ENCODE data around the gene KCNJ9. TPM values are rescaled to one million over a fixed set of nuclear protein-coding genes. Genes with fewer than 3 reads are reported as not detected.
"Not testable (repeated sequence)": the region's sequence is repeated elsewhere in the genome, so short reads cannot be mapped to it uniquely, and the experiment has no call there.

Gene KCNJ9
- total RNA-seq, 1 experiment from 2014 or later, result not detected

GRCh38 chr1:160048335-160048734, 33.0 kb upstream of the KCNJ9 start:
- Histone ChIP-seq H3K36me3 (ENCODE audit: insufficient read depth, low read length) (no peaks in the 10 kb centered on the region), H3K9ac (ENCODE audit: low read length) (no peak overlapping the region), H3K4me2 (ENCODE audit: low read depth, low read length, poor library complexity, severe bottlenecking) (no peak overlapping the region), H2AFZ (ENCODE audit: low read length) (no peak overlapping the region), H3K27me3 (ENCODE audit: low read length) (no peaks in the 10 kb centered on the region), H4K20me1 (ENCODE audit: insufficient read depth, low read depth, low read length) (no peaks in the 10 kb centered on the region), H3K9me2 (replicated peaks; ENCODE audit: insufficient read depth, low read length) (no peaks in the 10 kb centered on the region), H3K9me3 (ENCODE audit: low read length) (no peaks in the 10 kb centered on the region), H3K27ac (ENCODE audit: low read length) (no peak overlapping the region), H3K4me3 (ENCODE audit: low read length) (no peak overlapping the region), H3K4me1 (ENCODE audit: low read length) (peaks cover 4% of the 10 kb centered on the region), H3K79me2 (ENCODE audit: low read length) (no peaks in the 10 kb centered on the region)
- DNase-seq, result no peak

- Histone ChIP-seq H3K79me2 (ENCODE audit: low read length) (no peaks in the 10 kb centered on the region), H3K36me3 (ENCODE audit: insufficient read depth, low read length) (no peaks in the 10 kb centered on the region), H3K4me2 (ENCODE audit: low read depth, low read length, poor library complexity, severe bottlenecking) (no peak overlapping the region), H3K27ac (ENCODE audit: low read length) (no peak overlapping the region), H3K9me2 (replicated peaks; ENCODE audit: insufficient read depth, low read length) (no peaks in the 10 kb centered on the region), H3K4me1 (ENCODE audit: low read length) (peaks cover 4% of the 10 kb centered on the region), H4K20me1 (ENCODE audit: insufficient read depth, low read depth, low read length) (no peaks in the 10 kb centered on the region), H3K27me3 (ENCODE audit: low read length) (no peaks in the 10 kb centered on the region), H3K9ac (ENCODE audit: low read length) (no peak overlapping the region), H3K9me3 (ENCODE audit: low read length) (no peaks in the 10 kb centered on the region), H2AFZ (ENCODE audit: low read length) (no peak overlapping the region), H3K4me3 (ENCODE audit: low read length) (no peak overlapping the region)
- no peak for DNase-seq
These were observed 32.2 kb upstream of the KCNJ9 start for GRCh38 chr1:160049101-160049500.

GRCh38 chr1:160050182-160050581, 31.2 kb upstream of the KCNJ9 start:
- H3K79me2 ChIP-seq (ENCODE audit: low read length); H3K9ac ChIP-seq (ENCODE audit: low read length); H3K27me3 ChIP-seq (ENCODE audit: low read length); H3K27ac ChIP-seq (ENCODE audit: low read length); H4K20me1 ChIP-seq (ENCODE audit: insufficient read depth, low read depth, low read length); H2AFZ ChIP-seq (ENCODE audit: low read length); H3K4me1 ChIP-seq (ENCODE audit: low read length); H3K4me2 ChIP-seq (ENCODE audit: low read depth, low read length, poor library complexity, severe bottlenecking); DNase-seq; H3K9me3 ChIP-seq (ENCODE audit: low read length); H3K36me3 ChIP-seq (ENCODE audit: insufficient read depth, low read length); H3K4me3 ChIP-seq (ENCODE audit: low read length); H3K9me2 ChIP-seq (replicated peaks; ENCODE audit: insufficient read depth, low read length): not testable (repeated sequence)

GRCh38 chr1:160050619-160051018, 30.7 kb upstream of the KCNJ9 start:
- no peak overlapping the region for H3K4me2 ChIP-seq (ENCODE audit: low read depth, low read length, poor library complexity, severe bottlenecking)
- no peak overlapping the region for H3K27ac ChIP-seq (ENCODE audit: low read length)
- no peaks in the 10 kb centered on the region for H3K9me3 ChIP-seq (ENCODE audit: low read length)
- no peaks in the 10 kb centered on the region for H4K20me1 ChIP-seq (ENCODE audit: insufficient read depth, low read depth, low read length)
- H3K27me3 ChIP-seq (ENCODE audit: low read length), result no peaks in the 10 kb centered on the region
- H3K4me3 ChIP-seq (ENCODE audit: low read length), result no peak overlapping the region
- H2AFZ ChIP-seq (ENCODE audit: low read length), result no peak overlapping the region
- H3K4me1 ChIP-seq (ENCODE audit: low read length), result peaks cover 4% of the 10 kb centered on the region
- H3K9ac ChIP-seq (ENCODE audit: low read length), result no peak overlapping the region
- no peaks in the 10 kb centered on the region for H3K36me3 ChIP-seq (ENCODE audit: insufficient read depth, low read length)
- H3K9me2 ChIP-seq (replicated peaks; ENCODE audit: insufficient read depth, low read length), result no peaks in the 10 kb centered on the region
- H3K79me2 ChIP-seq (ENCODE audit: low read length), result no peaks in the 10 kb centered on the region
- no peak for DNase-seq

- no peak overlapping the region for H3K4me2 ChIP-seq (ENCODE audit: low read depth, low read length, poor library complexity, severe bottlenecking)
- H3K9me2 ChIP-seq (replicated peaks; ENCODE audit: insufficient read depth, low read length), result no peaks in the 10 kb centered on the region
- no peak for DNase-seq
- H3K4me3 ChIP-seq (ENCODE audit: low read length), result no peak overlapping the region
- no peaks in the 10 kb centered on the region for H3K79me2 ChIP-seq (ENCODE audit: low read length)
- no peak overlapping the region for H2AFZ ChIP-seq (ENCODE audit: low read length)
- no peak overlapping the region for H3K9ac ChIP-seq (ENCODE audit: low read length)
- H3K36me3 ChIP-seq (ENCODE audit: insufficient read depth, low read length), result no peaks in the 10 kb centered on the region
- no peaks in the 10 kb centered on the region for H3K27me3 ChIP-seq (ENCODE audit: low read length)
- peaks cover 12% of the 10 kb centered on the region for H3K4me1 ChIP-seq (ENCODE audit: low read length)
- H4K20me1 ChIP-seq (ENCODE audit: insufficient read depth, low read depth, low read length), result no peaks in the 10 kb centered on the region
- no peaks in the 10 kb centered on the region for H3K9me3 ChIP-seq (ENCODE audit: low read length)
- no peak overlapping the region for H3K27ac ChIP-seq (ENCODE audit: low read length)
These were observed 28.4 kb upstream of the KCNJ9 start for GRCh38 chr1:160052936-160053335.

- no peak overlapping the region for H3K9ac ChIP-seq (ENCODE audit: low read length)
These were observed 27.6 kb upstream of the KCNJ9 start for GRCh38 chr1:160053548-160054365.

GRCh38 chr1:160056648-160057169, 24.6 kb upstream of the KCNJ9 start:
- H3K27me3 ChIP-seq (ENCODE audit: low read length), result no peaks in the 10 kb centered on the region
- no peaks in the 10 kb centered on the region for H3K9me2 ChIP-seq (replicated peaks; ENCODE audit: insufficient read depth, low read length)
- H4K20me1 ChIP-seq (ENCODE audit: insufficient read depth, low read depth, low read length), result no peaks in the 10 kb centered on the region
- no peak overlapping the region for H2AFZ ChIP-seq (ENCODE audit: low read length)
- H3K4me1 ChIP-seq (ENCODE audit: low read length), result peaks cover 12% of the 10 kb centered on the region
- H3K27ac ChIP-seq (ENCODE audit: low read length), result no peak overlapping the region
- H3K9ac ChIP-seq (ENCODE audit: low read length), result no peak overlapping the region
- DNase-seq, result no peak
- H3K4me2 ChIP-seq (ENCODE audit: low read depth, low read length, poor library complexity, severe bottlenecking), result no peak overlapping the region
- no peaks in the 10 kb centered on the region for H3K79me2 ChIP-seq (ENCODE audit: low read length)
- no peaks in the 10 kb centered on the region for H3K9me3 ChIP-seq (ENCODE audit: low read length)
- no peaks in the 10 kb centered on the region for H3K36me3 ChIP-seq (ENCODE audit: insufficient read depth, low read length)
- H3K4me3 ChIP-seq (ENCODE audit: low read length), result no peak overlapping the region

More at GRCh38 chr1:160053548-160054365, 27.6 kb upstream of the KCNJ9 start:
- Histone ChIP-seq H3K9me2 (replicated peaks; ENCODE audit: insufficient read depth, low read length) (no peaks in the 10 kb centered on the region), H3K79me2 (ENCODE audit: low read length) (no peaks in the 10 kb centered on the region), H3K4me2 (ENCODE audit: low read depth, low read length, poor library complexity, severe bottlenecking) (no peak overlapping the region), H4K20me1 (ENCODE audit: insufficient read depth, low read depth, low read length) (no peaks in the 10 kb centered on the region), H3K27me3 (ENCODE audit: low read length) (no peaks in the 10 kb centered on the region), H2AFZ (ENCODE audit: low read length) (no peak overlapping the region), H3K9me3 (ENCODE audit: low read length) (no peaks in the 10 kb centered on the region), H3K36me3 (ENCODE audit: insufficient read depth, low read length) (no peaks in the 10 kb centered on the region), H3K4me3 (ENCODE audit: low read length) (no peak overlapping the region), H3K4me1 (ENCODE audit: low read length) (peaks cover 12% of the 10 kb centered on the region), H3K27ac (ENCODE audit: low read length) (no peak overlapping the region)
- no peak for DNase-seq

GRCh38 chr1:160058087-160058486, 23.3 kb upstream of the KCNJ9 start:
- no peak overlapping the region for H3K4me3 ChIP-seq (ENCODE audit: low read length)
- no peaks in the 10 kb centered on the region for H3K9me3 ChIP-seq (ENCODE audit: low read length)
- no peak overlapping the region for H3K9ac ChIP-seq (ENCODE audit: low read length)
- H3K27ac ChIP-seq (ENCODE audit: low read length), result no peak overlapping the region
- no peaks in the 10 kb centered on the region for H3K9me2 ChIP-seq (replicated peaks; ENCODE audit: insufficient read depth, low read length)
- H2AFZ ChIP-seq (ENCODE audit: low read length), result no peak overlapping the region
- no peaks in the 10 kb centered on the region for H3K36me3 ChIP-seq (ENCODE audit: insufficient read depth, low read length)
- no peaks in the 10 kb centered on the region for H4K20me1 ChIP-seq (ENCODE audit: insufficient read depth, low read depth, low read length)
- no peak overlapping the region for H3K4me2 ChIP-seq (ENCODE audit: low read depth, low read length, poor library complexity, severe bottlenecking)
- no peaks in the 10 kb centered on the region for H3K27me3 ChIP-seq (ENCODE audit: low read length)
- no peak for DNase-seq
- no peaks in the 10 kb centered on the region for H3K79me2 ChIP-seq (ENCODE audit: low read length)
- H3K4me1 ChIP-seq (ENCODE audit: low read length), result peaks cover 12% of the 10 kb centered on the region

All from Karpas-422 (cell line).